GM18508 (cell line): ENCODE results near the gene ACKR1.

ENCODE experiments used
- ATAC-seq: cut with Tn5 transposase; IDR thresholded peaks from one replicate; pipeline ENCODE4 v1.9.1; 2021; ENCODE audit warnings: moderate number of reproducible peaks; ENCODE audit not compliant: insufficient read depth, unreplicated experiment

ACKR1 gene

GRCh38 chr1:159218649-159219636 lies 14.3 kb downstream of the ACKR1 start:
- ATAC-seq: no peak

- no peak for ATAC-seq
These were observed 17.6 kb downstream of the ACKR1 start for GRCh38 chr1:159222075-159222865.

- ATAC-seq: no peak
These were observed 18.3 kb downstream of the ACKR1 start for GRCh38 chr1:159223004-159223403.

GRCh38 chr1:159228554-159228953 lies 23.9 kb downstream of the ACKR1 start:
- ATAC-seq: no peak

DNA sequence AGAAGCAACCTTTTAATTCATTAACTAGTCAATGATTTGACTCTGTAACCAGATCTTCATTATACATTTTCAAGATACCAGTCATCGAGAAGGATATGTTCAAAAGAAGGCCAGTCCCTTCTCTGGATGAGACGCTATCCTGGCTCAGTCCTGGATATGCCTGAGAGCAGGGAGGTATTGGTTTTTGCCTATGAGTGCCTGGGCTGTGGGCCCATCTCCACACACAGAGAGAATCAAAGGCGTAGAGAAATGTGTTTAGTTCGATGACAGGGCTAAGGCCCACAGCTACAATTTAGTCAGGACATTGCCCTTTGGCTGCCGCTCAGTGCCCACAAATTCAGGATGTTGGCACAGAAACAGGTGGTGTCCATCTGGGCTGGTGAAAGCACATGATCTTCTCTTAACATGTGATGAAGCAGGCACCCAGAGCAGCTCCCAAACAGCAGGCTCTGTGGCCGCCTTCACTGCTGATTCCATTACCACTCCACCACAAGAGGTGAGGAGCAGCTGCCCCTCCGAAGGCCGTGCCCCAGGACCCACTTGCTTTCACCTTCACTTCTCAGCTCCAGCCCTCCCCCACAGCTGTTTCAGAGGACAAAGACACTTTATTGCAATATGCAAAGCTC lies 24.7 kb downstream of the ACKR1 start:
- no peak for ATAC-seq

DNA sequence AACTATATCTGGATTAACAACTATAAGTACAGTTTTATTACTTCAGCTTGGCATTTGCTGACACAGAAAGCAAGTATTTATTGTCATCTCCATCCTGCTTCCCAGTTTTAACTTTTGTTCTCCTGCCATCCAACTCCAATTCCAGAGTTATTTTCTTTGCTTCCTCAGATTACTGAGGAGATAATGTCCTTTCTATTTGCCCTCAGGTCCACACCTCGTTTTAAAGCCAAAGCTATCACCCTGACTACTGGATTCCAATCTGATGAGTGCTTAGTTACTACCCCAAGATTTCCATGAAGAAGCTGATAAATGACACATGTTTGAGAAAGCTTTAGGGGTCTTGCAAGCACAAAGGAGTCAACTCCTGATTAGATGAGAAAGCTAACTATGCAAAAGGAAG lies 25.2 kb downstream of the ACKR1 start:
- ATAC-seq: no peak

DNA sequence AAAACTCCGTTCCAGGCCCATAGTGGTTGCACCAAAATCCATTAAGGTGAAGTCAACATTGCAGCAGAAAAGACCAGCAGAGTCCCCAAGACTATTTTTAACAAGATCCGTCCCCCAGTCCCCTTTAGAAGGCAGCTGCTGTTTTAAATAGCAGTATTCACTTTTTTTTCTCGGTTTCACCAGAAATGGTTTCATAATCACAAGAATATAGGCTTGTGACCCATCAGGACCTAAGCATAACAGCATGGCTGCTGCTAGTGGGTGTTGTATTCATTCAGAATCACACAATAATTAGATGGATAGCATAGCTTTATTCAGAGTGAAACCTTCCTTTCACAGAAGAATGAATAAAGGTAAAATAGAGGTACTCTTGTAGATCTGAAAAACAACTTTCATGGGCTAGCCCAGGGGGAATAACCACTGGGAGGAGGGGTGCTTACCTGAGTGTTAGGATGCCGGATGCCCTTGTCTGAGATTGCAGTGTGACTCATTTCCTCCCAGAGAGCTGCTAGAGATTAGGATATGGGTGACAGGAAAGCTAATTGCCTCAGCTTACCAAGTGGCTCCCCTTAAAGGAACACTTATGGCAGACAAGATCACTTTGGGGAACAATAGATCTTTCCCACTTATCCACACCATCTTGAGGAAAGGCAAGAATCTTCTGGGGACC lies 35.0 kb downstream of the ACKR1 start:
- ATAC-seq: peak; percentile 80

DNA sequence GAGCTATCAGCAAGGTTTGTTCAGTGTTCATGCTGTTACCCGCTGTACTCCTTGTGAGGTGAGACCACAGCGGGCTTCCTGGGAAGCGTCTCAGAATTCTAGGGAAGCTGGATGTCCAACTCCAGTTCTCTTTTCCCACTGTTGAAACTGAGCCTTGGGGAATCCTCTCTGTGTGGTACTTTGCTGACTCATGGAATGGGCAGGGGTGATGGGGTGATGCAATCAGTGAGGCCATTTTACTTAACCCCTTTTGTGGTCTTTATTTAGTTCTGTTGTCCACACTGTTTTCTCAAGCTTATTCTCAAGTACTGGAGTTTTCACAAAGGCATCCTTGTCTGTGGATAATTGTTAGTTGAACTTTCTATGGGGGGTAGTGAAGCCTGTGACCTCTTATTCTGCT lies 42.6 kb downstream of the ACKR1 start:
- no peak for ATAC-seq

GRCh38 chr1:159248311-159248710 lies 43.6 kb downstream of the ACKR1 start:
- no peak for ATAC-seq

GRCh38 chr1:159250638-159251216 lies 46.1 kb downstream of the ACKR1 start:
- ATAC-seq: no peak
